ENCODE results near the gene ZNF212. TPM values are rescaled to one million over a fixed set of nuclear protein-coding genes. Genes with fewer than 3 reads are reported as not detected.

Gene ZNF212
- 5.9 and 8.7 TPM in 2 replicates for total RNA-seq (2014; rRNA removed; shearing (Covaris generic))
- polyA plus RNA-seq (2015; cell fraction: cytosol; rRNA removed), result 6.9 and 7.4 TPM in 2 replicates
- 20.7 and 21.2 TPM in 2 replicates for polyA plus RNA-seq (2015; cell fraction: nucleus; rRNA removed)

- peak; percentile 92 for DNase-seq (ENCODE audit: low read depth)
Observed at GRCh38 chr7:149239345-149240143, at the start of gene ZNF212. TSS of gene ZNF212 (plus strand) at chr7:149239651. CDS start at chr7:149239779, 128 bp downstream.

- DNase-seq (ENCODE audit: low read depth), result no peak
Observed at GRCh38 chr7:149191851-149192250, 47.6 kb upstream of the ZNF212 start.

DNA sequence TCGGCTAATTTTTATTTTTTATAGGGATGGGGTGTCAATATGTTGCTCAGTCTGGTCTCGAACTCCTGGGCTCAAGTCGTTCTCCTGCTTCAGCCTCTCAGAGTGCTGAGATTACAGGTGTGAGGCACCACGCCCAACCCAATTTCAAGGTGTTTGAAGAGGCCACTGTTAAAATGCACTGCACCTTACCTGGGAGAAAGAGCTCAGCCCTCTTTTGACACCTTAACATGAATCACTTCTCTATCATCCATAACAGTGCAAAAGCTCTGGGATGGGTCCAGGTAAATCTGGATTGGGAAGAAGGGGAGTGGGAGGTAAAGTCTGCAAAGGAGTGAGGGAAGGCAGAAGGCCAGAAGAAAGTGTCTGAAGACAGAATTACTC is 44.7 kb upstream of the ZNF212 start:
- DNase-seq (ENCODE audit: low read depth), result no peak

- peak; percentile 92 for DNase-seq (ENCODE audit: low read depth)
Observed at GRCh38 chr7:149195180-149196150, 44.0 kb upstream of the ZNF212 start, which contains the start of gene ZNF282. TSS of gene ZNF282 (plus strand) at chr7:149195546. CDS start at chr7:149195590, 44 bp downstream.

GRCh38 chr7:149196151-149196704 is 43.2 kb upstream of the ZNF212 start:
- DNase-seq (ENCODE audit: low read depth), result no peak

- peak; percentile 13 for DNase-seq (ENCODE audit: low read depth)
Observed at GRCh38 chr7:149196705-149197171, 42.7 kb upstream of the ZNF212 start.

GRCh38 chr7:149197675-149198074 is 41.8 kb upstream of the ZNF212 start:
- DNase-seq (ENCODE audit: low read depth), result no peak

DNA sequence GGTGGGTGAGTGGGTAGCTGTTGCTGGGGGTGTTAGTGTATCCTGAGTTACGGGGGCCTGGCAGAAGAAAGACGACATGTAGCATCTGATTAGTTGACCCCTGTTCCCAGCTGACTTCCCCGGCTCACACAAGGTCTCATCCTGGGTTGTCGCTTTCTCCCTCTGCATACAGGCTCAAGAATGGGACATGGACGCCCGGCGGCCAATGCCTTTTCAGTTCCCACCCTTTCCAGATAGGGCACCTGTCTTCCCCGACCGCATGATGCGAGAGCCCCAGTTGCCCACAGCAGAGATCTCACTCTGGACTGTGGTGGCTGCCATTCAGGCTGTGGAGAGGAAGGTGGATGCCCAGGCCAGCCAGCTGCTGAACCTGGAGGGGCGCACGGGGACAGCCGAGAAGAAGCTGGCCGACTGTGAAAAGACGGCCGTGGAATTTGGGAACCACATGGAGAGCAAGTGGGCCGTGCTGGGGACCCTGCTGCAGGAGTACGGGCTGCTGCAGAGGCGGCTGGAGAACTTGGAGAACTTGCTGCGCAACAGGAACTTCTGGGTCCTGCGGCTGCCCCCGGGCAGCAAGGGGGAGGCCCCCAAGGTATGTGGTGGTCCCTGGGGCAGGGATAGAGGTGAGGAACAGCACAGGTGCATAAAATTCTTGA is 41.2 kb upstream of the ZNF212 start:
- no peak for DNase-seq (ENCODE audit: low read depth)

GRCh38 chr7:149199234-149199995 is 40.0 kb upstream of the ZNF212 start:
- peak; percentile 77 for DNase-seq (ENCODE audit: low read depth)

DNA sequence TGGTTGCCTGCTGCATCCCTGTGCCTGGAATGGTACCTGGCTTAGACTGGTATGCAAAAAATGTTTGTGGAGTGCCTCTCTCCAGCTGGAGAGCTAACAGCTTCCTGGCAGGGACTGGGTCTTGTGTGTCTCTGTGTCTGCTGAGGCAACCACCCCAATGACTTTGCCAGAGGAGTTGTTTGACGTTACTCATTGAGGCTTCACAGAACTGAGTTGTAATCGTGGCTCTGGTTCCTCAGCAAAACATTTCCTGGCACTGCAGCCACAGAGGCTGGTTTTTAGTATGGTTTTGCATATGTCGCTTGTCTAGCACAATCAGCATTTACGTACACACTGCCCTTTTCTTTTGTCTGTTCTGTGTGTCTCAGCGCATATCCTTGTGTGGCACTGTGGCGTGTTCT is 36.6 kb upstream of the ZNF212 start:
- DNase-seq (ENCODE audit: low read depth), result no peak

GRCh38 chr7:149205690-149206381 is 33.6 kb upstream of the ZNF212 start:
- DNase-seq (ENCODE audit: low read depth), result no peak

DNA sequence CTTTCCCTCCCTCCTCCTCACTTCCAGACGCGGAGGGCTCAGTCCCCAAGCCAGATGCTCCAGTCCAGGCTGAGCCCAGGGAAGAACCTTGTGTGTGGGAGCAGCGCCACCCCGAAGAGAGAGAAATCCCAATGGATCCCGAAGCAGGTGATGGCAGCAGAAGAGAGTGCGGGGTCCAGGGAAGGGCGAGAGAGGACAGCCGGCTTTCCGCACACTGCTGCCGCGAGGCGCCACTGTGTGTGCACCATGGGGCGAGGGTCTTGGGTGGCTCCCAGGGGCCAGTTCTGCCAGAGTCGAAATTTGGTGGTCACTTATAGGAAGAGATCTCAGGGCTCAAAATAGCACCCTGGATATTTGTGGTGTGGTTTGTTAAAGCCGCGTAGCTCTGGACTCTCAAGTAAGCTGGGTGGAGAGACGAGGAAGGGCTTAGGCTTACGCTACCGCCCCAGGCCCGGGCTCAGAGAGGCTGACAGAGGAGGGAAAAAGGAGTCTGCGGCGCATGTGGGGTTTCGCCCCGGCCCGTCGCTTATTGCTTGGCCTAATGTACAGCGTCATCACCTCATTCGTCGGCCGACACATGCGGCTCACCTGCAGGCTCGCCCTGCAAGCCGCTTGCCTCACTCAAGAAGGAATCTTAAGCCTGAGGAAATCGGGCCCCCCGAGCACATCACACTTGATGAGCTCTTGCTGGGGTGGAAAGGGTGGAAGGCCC is 32.0 kb upstream of the ZNF212 start:
- DNase-seq (ENCODE audit: low read depth), result no peak

GRCh38 chr7:149209518-149210269 is 29.8 kb upstream of the ZNF212 start:
- peak; percentile 89 for DNase-seq (ENCODE audit: low read depth)

GRCh38 chr7:149210551-149210950 is 28.9 kb upstream of the ZNF212 start:
- DNase-seq (ENCODE audit: low read depth), result no peak

GRCh38 chr7:149214020-149214720 is 25.3 kb upstream of the ZNF212 start:
- no peak for DNase-seq (ENCODE audit: low read depth)

- no peak for DNase-seq (ENCODE audit: low read depth)
Observed at GRCh38 chr7:149216402-149216801, 23.0 kb upstream of the ZNF212 start.

DNA sequence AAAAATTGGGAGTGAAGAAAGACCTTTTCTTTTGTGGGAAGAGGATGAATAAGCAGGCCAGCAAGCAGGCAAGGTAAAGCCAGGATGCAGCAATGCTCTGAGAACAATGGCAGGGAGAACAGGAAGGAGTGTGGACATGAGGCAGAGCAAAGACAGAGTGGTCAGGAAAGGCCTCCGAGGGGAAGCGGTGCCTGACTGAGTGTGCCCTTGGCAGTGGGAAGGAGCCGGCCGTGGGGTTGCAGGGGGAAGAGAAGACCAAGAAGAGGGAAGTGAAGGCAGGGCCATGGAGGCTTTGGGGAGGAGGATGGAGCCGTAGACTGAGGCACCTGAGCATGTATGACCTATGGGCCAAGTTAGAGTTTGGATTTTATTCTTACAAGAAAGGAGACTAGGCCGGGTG is 21.9 kb upstream of the ZNF212 start:
- no peak for DNase-seq (ENCODE audit: low read depth)

Data from HT1080 (cell line).